ENCODE results near the gene COL18A1.
"Not testable (repeated sequence)": the region's sequence is repeated elsewhere in the genome, so short reads cannot be mapped to it uniquely, and the experiment has no call there.

COL18A1 gene

GRCh38 chr21:45404730-45405270 lies at the start of gene COL18A1:
COL18A1 (plus strand) TSS chr21:45405165; CDS start chr21:45405231, 66 bp downstream.
- DNase-seq: peak; percentile 37

GRCh38 chr21:45355573-45355972 lies 49.4 kb upstream of the COL18A1 start:
- DNase-seq: no peak

GRCh38 chr21:45356251-45356650 lies 48.7 kb upstream of the COL18A1 start:
- DNase-seq: no peak

DNA sequence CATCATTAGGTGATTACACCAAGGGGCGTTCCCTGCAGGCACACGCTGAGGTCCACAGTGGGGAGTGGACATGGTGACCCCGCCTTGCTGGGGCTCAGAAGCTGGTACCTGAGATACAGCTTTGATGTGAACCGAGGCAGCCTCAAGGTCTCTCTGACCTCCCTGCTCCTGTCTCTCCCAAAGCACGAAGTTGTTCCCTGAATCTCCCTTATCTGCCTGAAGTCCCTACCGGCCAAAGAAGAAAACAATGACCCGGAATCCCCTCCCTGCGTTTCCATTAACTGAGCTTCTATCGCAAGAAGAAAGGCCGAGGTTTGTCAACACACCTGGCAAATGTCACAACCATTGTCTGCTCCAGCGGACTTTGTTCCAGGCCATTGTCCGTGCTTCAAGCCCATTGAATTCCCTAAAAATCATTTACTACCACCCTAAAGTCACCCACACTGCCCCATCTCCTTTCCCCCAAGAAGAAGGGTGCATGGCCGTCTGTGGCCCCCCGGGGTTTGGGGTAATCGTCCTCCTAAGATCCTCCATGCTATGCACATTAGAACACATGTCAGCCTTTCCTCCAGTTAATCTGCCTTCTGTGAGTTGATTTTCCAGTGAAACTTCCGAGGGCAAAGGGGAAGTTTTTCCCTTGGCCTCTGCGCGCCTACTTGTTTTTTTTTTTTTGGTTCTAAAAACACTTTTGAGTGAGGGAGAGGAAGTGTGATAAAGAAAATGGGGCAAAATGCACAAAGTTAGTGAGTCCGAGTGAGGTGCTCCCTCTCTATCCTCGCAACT lies 48.1 kb upstream of the COL18A1 start:
- DNase-seq: no peak

DNA sequence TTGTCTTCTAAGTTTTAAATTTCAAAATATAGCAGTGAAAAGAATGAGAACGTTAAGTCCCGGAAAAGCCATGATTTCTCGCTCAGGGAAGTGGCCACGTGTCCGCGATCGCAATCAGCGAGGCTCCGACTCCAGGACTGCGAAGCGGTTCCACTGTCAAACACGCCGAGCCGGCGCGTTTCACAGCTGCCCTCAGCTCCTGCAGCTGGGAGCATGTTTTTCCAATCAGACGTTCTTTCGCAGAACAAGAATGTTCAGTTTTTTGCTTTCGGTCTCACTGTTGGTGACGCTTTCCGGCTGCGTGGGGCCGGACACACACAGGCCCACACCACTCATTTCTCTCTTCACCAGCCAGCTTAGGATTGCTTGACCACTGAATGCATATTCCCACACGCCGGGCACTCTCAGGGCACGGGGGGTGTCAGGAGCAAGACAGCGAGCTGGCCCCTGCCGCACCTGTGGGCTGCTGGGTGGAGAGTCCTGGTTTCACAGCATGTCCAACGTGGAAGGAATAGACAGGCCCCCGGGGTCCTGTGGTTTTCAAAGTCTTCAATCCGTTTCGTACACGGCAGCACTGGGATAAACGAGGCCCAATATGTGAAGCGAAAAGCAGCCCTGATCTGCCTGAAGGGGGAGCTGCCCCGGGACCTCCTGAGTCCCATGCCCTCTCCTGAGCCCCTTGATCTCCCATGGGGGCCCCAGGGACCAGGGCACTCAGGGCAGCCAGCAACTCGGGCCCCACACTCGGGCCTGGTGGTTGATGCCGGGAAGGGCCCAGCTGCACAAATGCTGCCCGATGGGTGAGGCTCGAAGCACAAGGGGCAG lies 47.3 kb upstream of the COL18A1 start:
- DNase-seq: no peak

GRCh38 chr21:45358261-45358670 lies 46.7 kb upstream of the COL18A1 start:
- DNase-seq: no peak

DNA sequence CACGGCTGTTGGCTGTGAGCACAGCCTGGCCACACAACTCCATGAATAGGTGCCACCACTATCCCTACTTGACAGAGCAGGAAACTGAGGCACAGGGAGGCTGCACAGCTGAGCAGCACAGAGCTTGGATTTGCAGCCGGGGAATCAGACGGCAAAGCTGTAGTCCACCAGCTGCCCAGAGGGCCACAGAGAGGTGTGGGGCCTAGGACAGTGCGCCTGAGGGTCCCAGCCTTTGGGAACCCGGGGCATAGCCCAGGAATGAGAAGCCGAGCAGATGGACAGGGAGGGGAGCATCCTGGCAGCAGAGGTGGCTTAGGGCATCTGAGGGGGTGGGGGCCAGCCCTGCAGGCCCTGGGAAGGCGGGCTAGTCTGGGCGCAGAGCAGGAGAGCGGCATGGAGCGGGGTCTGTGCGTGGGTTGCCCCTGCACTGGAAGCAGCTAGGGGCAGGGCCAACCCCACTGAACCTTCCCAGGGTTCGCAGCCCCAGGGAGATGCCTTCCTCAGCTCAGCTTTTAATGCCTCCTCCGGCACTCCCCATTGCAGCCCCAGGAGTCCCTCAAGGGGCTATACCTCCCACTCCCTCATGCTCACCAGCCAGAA lies 46.2 kb upstream of the COL18A1 start:
- DNase-seq: no peak

DNA sequence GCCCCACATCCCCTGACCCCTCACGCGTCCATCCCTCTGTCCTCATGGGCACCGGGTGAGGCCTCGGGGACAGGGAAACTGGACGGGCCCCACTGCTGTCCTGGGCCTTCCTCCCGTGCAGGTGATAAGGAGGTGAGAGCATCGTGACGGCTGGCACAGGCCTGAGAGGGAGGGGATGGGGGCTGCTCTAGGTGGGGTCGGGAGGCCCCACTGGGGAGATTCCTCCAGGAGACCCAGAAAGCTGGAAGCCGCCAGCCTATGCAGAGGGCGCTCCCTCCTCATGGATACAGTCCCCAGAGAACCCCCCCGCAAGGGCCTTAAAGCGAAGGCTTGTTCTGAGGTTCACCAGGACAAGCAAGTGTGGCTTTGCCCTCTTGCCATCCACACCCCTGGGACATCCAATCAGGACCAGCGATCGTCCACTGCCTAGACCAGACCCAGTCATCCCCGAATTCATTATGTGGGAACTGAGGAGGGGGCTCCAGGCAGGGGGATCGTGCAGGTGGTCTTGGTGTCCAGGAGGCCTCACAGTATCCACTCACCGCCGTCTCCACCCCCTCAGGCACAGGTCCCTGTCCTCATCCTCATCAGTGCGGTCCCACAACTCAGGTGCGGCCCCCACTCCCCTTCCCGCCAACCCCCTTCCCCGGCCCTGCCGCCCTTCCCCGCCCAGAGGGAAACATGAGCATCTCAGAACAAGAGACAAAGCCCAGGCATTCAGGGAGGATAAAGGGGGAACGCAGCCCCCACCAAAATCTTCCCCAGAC lies 45.3 kb upstream of the COL18A1 start:
- no peak for DNase-seq

DNA sequence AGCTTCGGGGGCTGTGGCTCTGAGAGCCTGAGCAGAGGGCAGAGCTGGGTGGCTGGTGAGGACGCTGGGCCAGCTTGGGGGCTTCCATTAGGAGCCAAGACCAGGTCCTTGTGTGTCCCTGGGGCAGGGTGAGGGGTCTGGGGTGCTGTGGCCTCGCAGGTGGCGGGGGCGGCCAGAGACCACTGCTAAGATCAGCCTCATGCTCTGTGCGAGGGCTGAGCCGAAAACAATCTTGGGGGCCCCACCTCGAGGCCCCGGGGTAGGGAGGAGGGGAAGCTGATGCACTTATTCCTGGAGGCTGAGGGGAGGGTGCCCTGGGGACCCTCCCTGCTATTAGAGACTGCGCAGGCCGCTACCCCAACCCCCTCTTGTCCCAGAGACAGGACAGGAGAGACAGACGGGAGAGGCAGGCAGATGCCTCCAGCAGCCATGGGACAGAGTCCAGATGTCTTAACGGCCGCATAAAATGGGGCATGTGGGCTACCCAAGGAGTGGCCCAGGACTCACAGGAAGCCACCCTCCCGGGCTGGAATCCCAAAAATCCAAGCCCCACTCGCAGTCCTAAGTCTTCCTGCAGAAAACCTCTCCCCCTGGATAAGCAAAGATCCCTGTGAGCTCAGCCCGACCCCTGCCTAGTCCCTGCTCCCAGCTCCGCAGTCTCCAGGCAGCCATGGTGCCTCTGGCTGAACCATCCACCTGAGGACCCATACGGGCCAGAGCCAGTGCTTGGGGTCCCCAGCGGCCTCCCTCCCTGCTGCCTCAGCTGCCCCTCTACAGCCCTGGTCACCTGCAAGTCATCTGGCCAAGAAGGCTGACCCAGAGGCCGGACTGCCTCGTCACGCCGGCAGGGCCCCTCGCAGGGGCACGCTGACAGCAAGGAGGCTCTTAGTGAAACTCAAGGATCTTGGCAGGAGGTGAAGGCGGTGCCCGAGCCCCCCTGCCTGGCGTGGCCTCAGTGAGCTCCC lies 43.6 kb upstream of the COL18A1 start:
- DNase-seq: no peak

DNA sequence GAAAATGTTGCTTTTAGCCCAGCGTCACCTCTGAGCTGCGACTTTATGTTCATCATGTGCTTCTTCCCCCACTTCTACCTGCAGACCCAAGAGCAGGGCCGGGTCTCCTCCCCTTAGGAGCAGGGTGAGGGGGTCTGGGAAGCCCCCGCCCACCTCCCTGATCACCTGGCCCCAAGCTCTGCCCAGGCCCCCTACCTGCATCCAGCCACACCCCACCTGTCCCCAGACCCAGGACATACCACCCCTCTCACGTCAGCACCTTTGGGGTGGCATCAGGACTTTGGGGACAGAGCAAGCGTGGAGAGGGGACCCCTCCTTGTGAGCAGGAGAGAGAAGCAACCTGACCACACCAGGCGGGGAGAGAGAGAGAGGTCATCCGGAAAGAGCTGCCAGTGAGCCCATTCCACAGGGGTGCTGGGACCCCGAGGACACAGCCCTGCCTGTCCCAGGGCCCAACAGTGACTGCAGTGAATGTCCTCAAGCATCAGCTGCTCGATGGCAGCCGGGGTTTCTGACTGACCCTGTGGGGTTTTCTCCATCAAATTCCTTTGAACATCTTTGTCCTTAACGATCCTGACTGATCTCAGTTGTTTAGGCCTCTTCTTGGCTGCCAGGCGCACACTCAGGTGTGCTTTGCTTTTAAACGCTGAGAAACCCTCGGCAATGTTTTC lies 42.8 kb upstream of the COL18A1 start:
- DNase-seq: no peak

DNA sequence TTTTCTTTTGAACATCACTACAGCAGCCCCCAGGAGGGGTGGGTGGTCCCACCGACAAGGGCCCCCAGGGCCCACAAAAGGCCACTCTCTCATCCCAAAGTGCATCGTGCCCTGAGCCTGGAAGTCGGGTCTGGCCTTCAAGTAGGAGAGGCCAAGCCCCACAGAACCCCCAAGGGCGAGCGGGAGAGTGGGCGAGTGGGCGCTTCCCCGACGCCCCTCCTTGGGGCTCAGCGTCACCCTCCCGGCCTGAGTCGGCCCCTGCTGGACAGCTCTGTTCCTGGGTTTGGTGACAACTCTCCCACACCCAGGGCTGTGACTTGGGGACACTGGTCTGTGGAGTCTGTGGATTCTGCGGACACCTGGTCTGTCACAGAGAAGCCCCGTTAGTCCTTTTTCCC lies 42.2 kb upstream of the COL18A1 start:
- no peak for DNase-seq

- DNase-seq: not testable (repeated sequence)
These were observed 41.7 kb upstream of the COL18A1 start for GRCh38 chr21:45363272-45363671.

DNA sequence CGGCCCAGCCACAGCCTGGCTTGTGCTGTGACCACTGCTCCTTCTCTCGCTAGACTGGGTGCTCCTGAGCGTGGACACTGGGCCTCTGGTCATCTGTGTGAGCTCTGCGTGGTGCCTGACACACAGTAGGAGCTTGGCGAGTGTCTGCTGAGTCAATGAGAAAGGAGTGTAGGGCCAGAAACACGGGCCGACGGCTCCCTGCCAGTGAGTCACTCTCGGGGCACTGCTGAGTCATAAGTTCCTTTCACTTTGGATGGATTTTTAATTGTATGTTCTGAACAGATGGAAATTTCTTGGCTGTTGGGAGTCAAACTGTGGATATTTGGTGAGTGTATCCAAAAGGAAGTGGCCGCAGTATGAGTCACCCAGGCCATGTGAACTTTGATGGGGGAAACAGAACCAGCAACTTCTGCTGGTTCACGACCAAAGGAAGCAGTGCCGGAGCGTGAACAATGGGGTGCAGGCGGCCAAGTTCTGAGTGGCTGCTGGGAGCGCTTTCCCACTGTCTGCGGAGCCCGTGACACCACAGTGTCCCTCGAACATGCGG lies 41.0 kb upstream of the COL18A1 start:
- no peak for DNase-seq

GRCh38 chr21:45364468-45365185 lies 40.3 kb upstream of the COL18A1 start:
- DNase-seq: no peak

DNA sequence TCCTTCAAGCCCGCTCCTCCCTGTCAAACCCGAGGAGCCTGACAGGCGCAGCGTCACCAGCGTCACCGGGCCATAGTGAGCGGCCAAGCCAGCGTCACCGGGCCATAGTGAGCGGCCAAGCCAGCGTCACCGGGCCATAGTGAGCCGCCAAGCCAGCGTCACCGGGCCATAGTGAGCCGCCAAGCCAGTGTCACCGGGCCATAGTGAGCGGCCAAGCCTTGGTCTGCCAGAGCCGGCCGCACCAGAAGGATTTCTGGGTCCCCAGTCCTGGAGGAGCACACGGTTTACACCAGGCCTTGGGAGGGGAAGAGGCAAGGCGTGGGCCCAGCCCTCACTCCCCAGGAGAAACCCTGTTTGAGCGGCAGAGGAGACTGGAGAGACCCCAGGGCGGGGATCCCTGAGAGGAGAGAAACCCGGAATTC lies 39.8 kb upstream of the COL18A1 start:
- no peak for DNase-seq

DNA sequence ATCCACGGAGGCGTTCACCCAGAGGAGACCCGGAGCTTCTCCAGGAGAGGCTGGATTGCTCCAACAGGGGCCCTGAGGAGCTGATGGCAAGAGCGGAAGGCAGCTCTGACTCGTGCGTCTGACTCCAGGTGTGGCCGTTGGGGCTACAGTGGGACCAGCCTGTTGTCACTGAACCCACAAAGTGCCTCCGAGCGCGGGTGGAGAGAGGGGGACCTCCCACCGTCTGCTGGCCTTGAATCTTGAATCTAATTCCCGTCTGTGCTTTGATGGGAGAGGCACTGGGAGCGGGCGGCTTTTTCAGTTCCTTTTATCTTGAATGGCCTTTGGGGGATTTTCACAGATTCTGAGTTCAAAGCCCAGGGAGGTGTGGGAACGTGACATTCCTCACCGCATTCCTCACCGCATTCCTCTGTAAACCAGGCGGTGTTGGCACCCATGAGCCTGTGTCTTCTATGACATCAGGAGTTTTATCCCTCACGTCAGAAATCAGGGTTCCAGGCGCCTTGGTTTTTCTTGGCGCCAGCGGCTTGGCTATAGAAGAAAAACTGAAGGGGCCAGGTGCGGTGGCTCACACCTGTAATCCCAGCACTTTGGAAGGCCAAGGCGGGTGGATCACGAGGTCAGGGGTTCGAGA lies 39.2 kb upstream of the COL18A1 start:
- DNase-seq: no peak

GRCh38 chr21:45366476-45366875 lies 38.5 kb upstream of the COL18A1 start:
- DNase-seq: no peak

- DNase-seq: no peak
These were observed 38.0 kb upstream of the COL18A1 start for GRCh38 chr21:45366931-45367401.

Measured in CD4-positive, alpha-beta T cell treated with Interleukin-10 for 1 hour (primary cell).